HEK293 (cell line): ENCODE results near the gene SCAMP5.

ENCODE experiments used
- BCL11A ChIP-seq: fragments of 450-650 bp; formaldehyde crosslinking; IDR thresholded peaks from 2 replicates; pipeline ENCODE4 v1.5.1; 2016; ENCODE audit warnings: low read depth, missing biosample characterization, missing genetic modification characterization
- FEZF1 ChIP-seq: fragments of 450-650 bp; formaldehyde crosslinking; IDR thresholded peaks from 2 replicates; pipeline ENCODE4 v1.5.1; 2016; ENCODE audit warnings: missing biosample characterization, missing genetic modification characterization
- KLF1 ChIP-seq: fragments of 450-650 bp; formaldehyde crosslinking; IDR thresholded peaks from 2 replicates; pipeline ENCODE4 v1.5.1; 2016; ENCODE audit warnings: missing biosample characterization, missing genetic modification characterization
- KLF10 ChIP-seq: fragments of 450-650 bp; IDR thresholded peaks from 2 replicates; pipeline ENCODE4 v1.5.1; 2018; ENCODE audit warnings: missing biosample characterization, mild to moderate bottlenecking, missing genetic modification characterization
- KLF16 ChIP-seq: fragments of 450-650 bp; formaldehyde crosslinking; IDR thresholded peaks from 2 replicates; pipeline ENCODE4 v1.5.1; 2017; ENCODE audit warnings: missing biosample characterization, missing genetic modification characterization
- SP2 ChIP-seq: fragments of 450-650 bp; formaldehyde crosslinking; IDR thresholded peaks from 2 replicates; pipeline ENCODE4 v1.5.1; 2016; ENCODE audit warnings: missing biosample characterization, missing genetic modification characterization
- SP7 ChIP-seq: fragments of 450-650 bp; formaldehyde crosslinking; IDR thresholded peaks from 2 replicates; pipeline ENCODE4 v1.5.1; 2016; ENCODE audit warnings: missing biosample characterization, missing genetic modification characterization
- ZNF133 ChIP-seq: fragments of 450-650 bp; formaldehyde crosslinking; IDR thresholded peaks from 2 replicates; pipeline ENCODE4 v1.5.1; 2016; ENCODE audit warnings: missing biosample characterization, missing genetic modification characterization
- ZNF16 ChIP-seq: fragments of 450-650 bp; formaldehyde crosslinking; IDR thresholded peaks from 2 replicates; pipeline ENCODE4 v1.5.1; 2016; ENCODE audit warnings: low read depth, missing biosample characterization, missing genetic modification characterization
- ZNF19 ChIP-seq: fragments of 450-650 bp; formaldehyde crosslinking; IDR thresholded peaks from 2 replicates; pipeline ENCODE4; 2016; ENCODE audit warnings: missing biosample characterization, missing genetic modification characterization, low read depth
- ZNF239 ChIP-seq: fragments of 450-650 bp; formaldehyde crosslinking; IDR thresholded peaks from 2 replicates; pipeline ENCODE4 v1.5.1; 2016; ENCODE audit warnings: missing biosample characterization, missing genetic modification characterization
- ZNF335 ChIP-seq: fragments of 450-650 bp; formaldehyde crosslinking; conservative IDR thresholded peaks from 2 replicates; pipeline ENCODE4 v1.5.1; 2016; ENCODE audit warnings: missing biosample characterization, missing genetic modification characterization
- ZNF366 ChIP-seq: fragments of 450-650 bp; formaldehyde crosslinking; conservative IDR thresholded peaks from 2 replicates; pipeline ENCODE4 v1.5.1; 2016; ENCODE audit warnings: missing biosample characterization, missing genetic modification characterization
- ZNF391 ChIP-seq: fragments of 450-650 bp; formaldehyde crosslinking; IDR thresholded peaks from 2 replicates; pipeline ENCODE4 v1.5.1; 2016; ENCODE audit warnings: low read depth, missing biosample characterization, missing genetic modification characterization, borderline replicate concordance
- ZNF404 ChIP-seq: fragments of 450-650 bp; formaldehyde crosslinking; IDR thresholded peaks from 2 replicates; pipeline ENCODE4 v1.5.1; 2017; ENCODE audit warnings: missing biosample characterization, missing genetic modification characterization
- ZNF654 ChIP-seq: fragments of 450-650 bp; formaldehyde crosslinking; IDR thresholded peaks from 2 replicates; pipeline ENCODE4 v1.5.1; 2016; ENCODE audit warnings: low read depth, missing biosample characterization, missing genetic modification characterization
- ZNF677 ChIP-seq: fragments of 450-650 bp; IDR thresholded peaks from 2 replicates; pipeline ENCODE4 v1.5.0; 2018; ENCODE audit warnings: missing biosample characterization, mild to moderate bottlenecking, missing genetic modification characterization, moderate library complexity
- ZNF747 ChIP-seq: fragments of 450-650 bp; formaldehyde crosslinking; IDR thresholded peaks from 2 replicates; pipeline ENCODE4 v1.5.1; 2016; ENCODE audit warnings: missing biosample characterization, missing genetic modification characterization
- TF ChIP-seq, protein P1 (sequence below): fragments of 450-650 bp; formaldehyde crosslinking; IDR thresholded peaks from 2 replicates; pipeline ENCODE4 v1.5.1; 2016; ENCODE audit warnings: missing biosample characterization, missing genetic modification characterization
- TF ChIP-seq, protein P2 (sequence below): fragments of 450-650 bp; formaldehyde crosslinking; IDR thresholded peaks from 2 replicates; pipeline ENCODE4 v1.5.1; 2016; ENCODE audit warnings: missing biosample characterization, missing genetic modification characterization
- TF ChIP-seq, protein P3 (sequence below): fragments of 450-650 bp; formaldehyde crosslinking; IDR thresholded peaks from 2 replicates; pipeline ENCODE4 v1.5.1; 2017; ENCODE audit warnings: missing biosample characterization, missing genetic modification characterization
- TF ChIP-seq, protein P4 (sequence below): fragments of 450-650 bp; formaldehyde crosslinking; IDR thresholded peaks from 2 replicates; pipeline ENCODE4 v1.5.1; 2016; ENCODE audit warnings: missing biosample characterization, missing genetic modification characterization
- TF ChIP-seq, protein P5 (sequence below): fragments of 450-650 bp; formaldehyde crosslinking; optimal IDR thresholded peaks from 2 replicates; pipeline ENCODE3; 2016; ENCODE audit warnings: missing biosample characterization, mild to moderate bottlenecking, missing genetic modification characterization
- TF ChIP-seq, protein P6 (sequence below): fragments of 450-650 bp; formaldehyde crosslinking; IDR thresholded peaks from 2 replicates; pipeline ENCODE4 v1.5.1; 2016; ENCODE audit warnings: missing biosample characterization, missing genetic modification characterization
- TF ChIP-seq, protein P7 (sequence below): fragments of 450-650 bp; formaldehyde crosslinking; IDR thresholded peaks from 2 replicates; pipeline ENCODE4 v1.5.1; 2016; ENCODE audit warnings: missing biosample characterization, missing genetic modification characterization
- TF ChIP-seq, protein P8 (sequence below): fragments of 450-650 bp; formaldehyde crosslinking; IDR thresholded peaks from 2 replicates; pipeline ENCODE4 v1.5.1; 2017; ENCODE audit warnings: missing biosample characterization, mild to moderate bottlenecking, missing genetic modification characterization, moderate library complexity

Gene SCAMP5

DNA sequence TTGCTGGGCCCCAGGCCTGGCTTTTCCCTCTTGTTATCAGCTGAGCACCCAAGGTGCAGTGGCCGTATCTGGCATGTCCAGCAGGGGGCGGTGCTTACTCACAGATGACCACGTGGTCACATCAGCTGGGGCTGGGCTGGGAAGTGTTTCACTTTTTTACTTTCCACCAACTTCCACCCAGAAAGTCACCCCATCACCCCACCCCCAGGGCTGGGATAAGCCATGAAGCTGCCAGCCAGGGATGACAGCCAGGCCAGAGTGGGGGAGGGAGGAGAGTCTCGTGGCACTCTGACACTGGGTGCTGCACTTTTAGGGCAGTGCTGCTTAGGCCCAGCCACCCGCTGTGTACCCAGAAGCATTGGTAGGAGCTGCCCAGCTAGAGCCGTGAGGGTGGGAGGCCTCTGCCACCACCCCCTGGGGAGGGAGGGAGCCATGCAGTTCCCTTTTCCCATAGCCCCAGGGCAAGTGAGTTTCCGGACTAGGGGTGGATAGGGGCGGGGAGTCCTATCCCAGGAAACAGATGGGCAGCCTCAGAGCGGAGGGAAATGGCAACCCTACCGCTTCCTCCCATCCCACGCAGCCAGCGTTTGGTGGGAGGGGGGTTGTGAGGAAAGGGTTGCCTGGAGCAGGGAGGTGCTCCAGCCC is 34.1 kb downstream of the SCAMP5 start (continued):
- TF ChIP-seq, protein P1, sequence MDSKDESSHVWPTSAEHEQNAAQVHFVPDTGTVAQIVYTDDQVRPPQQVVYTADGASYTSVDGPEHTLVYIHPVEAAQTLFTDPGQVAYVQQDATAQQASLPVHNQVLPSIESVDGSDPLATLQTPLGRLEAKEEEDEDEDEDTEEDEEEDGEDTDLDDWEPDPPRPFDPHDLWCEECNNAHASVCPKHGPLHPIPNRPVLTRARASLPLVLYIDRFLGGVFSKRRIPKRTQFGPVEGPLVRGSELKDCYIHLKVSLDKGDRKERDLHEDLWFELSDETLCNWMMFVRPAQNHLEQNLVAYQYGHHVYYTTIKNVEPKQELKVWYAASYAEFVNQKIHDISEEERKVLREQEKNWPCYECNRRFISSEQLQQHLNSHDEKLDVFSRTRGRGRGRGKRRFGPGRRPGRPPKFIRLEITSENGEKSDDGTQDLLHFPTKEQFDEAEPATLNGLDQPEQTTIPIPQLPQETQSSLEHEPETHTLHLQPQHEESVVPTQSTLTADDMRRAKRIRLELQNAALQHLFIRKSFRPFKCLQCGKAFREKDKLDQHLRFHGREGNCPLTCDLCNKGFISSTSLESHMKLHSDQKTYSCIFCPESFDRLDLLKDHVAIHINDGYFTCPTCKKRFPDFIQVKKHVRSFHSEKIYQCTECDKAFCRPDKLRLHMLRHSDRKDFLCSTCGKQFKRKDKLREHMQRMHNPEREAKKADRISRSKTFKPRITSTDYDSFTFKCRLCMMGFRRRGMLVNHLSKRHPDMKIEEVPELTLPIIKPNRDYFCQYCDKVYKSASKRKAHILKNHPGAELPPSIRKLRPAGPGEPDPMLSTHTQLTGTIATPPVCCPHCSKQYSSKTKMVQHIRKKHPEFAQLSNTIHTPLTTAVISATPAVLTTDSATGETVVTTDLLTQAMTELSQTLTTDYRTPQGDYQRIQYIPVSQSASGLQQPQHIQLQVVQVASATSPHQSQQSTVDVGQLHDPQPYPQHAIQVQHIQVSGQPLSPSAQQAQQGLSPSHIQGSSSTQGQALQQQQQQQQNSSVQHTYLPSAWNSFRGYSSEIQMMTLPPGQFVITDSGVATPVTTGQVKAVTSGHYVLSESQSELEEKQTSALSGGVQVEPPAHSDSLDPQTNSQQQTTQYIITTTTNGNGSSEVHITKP, result peak; percentile 11; the same call in 1 of the 2 replicates
- TF ChIP-seq, protein P2, sequence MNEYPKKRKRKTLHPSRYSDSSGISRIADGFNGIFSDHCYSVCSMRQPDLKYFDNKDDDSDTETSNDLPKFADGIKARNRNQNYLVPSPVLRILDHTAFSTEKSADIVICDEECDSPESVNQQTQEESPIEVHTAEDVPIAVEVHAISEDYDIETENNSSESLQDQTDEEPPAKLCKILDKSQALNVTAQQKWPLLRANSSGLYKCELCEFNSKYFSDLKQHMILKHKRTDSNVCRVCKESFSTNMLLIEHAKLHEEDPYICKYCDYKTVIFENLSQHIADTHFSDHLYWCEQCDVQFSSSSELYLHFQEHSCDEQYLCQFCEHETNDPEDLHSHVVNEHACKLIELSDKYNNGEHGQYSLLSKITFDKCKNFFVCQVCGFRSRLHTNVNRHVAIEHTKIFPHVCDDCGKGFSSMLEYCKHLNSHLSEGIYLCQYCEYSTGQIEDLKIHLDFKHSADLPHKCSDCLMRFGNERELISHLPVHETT (tag by site-specific recombination), result no peak
- TF ChIP-seq, protein P3, sequence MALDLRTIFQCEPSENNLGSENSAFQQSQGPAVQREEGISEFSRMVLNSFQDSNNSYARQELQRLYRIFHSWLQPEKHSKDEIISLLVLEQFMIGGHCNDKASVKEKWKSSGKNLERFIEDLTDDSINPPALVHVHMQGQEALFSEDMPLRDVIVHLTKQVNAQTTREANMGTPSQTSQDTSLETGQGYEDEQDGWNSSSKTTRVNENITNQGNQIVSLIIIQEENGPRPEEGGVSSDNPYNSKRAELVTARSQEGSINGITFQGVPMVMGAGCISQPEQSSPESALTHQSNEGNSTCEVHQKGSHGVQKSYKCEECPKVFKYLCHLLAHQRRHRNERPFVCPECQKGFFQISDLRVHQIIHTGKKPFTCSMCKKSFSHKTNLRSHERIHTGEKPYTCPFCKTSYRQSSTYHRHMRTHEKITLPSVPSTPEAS, result no peak
- TF ChIP-seq ZNF16 (tag by site-specific recombination) (no peak), BCL11A (tag by site-specific recombination) (no peak), ZNF654 (tag by site-specific recombination) (peak; percentile 94), ZNF335 (tag by site-specific recombination) (peak; percentile 20; the same call in 1 of the 2 replicates), KLF10 (tag by site-specific recombination) (0 out of 2 replicates have a peak, but pooled peaks have one; percentile 54), ZNF366 (tag by site-specific recombination) (no peak), ZNF239 (tag by site-specific recombination) (no peak), SP2 (tag by site-specific recombination) (0 out of 2 replicates have a peak, but pooled peaks have one; percentile 17), ZNF133 (no peak), ZNF747 (tag by site-specific recombination) (no peak), SP7 (tag by site-specific recombination) (peak; percentile 50), ZNF677 (no peak), KLF1 (tag by site-specific recombination) (no peak), FEZF1 (tag by site-specific recombination) (no peak), ZNF19 (tag by site-specific recombination) (no peak), ZNF404 (tag by site-specific recombination) (no peak), ZNF391 (no peak), KLF16 (tag by site-specific recombination) (peak; percentile 21; the same call in 1 of the 2 replicates)
- TF ChIP-seq, protein P4, sequence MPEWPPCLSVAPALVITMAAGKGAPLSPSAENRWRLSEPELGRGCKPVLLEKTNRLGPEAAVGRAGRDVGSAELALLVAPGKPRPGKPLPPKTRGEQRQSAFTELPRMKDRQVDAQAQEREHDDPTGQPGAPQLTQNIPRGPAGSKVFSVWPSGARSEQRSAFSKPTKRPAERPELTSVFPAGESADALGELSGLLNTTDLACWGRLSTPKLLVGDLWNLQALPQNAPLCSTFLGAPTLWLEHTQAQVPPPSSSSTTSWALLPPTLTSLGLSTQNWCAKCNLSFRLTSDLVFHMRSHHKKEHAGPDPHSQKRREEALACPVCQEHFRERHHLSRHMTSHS (tag by site-specific recombination), result no peak
- TF ChIP-seq, protein P5, sequence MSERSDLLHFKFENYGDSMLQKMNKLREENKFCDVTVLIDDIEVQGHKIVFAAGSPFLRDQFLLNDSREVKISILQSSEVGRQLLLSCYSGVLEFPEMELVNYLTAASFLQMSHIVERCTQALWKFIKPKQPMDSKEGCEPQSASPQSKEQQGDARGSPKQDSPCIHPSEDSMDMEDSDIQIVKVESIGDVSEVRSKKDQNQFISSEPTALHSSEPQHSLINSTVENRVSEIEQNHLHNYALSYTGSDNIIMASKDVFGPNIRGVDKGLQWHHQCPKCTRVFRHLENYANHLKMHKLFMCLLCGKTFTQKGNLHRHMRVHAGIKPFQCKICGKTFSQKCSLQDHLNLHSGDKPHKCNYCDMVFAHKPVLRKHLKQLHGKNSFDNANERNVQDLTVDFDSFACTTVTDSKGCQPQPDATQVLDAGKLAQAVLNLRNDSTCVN (tag by site-specific recombination), result no peak
- TF ChIP-seq, protein P6, sequence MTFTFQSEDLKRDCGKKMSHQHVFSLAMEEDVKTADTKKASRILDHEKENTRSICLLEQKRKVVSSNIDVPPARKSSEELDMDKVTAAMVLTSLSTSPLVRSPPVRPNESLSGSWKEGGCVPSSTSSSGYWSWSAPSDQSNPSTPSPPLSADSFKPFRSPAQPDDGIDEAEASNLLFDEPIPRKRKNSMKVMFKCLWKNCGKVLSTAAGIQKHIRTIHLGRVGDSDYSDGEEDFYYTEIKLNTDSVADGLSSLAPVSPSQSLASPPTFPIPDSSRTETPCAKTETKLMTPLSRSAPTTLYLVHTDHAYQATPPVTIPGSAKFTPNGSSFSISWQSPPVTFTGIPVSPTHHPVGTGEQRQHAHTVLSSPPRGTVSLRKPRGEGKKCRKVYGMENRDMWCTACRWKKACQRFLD (tag by site-specific recombination), result no peak
- TF ChIP-seq, protein P7, sequence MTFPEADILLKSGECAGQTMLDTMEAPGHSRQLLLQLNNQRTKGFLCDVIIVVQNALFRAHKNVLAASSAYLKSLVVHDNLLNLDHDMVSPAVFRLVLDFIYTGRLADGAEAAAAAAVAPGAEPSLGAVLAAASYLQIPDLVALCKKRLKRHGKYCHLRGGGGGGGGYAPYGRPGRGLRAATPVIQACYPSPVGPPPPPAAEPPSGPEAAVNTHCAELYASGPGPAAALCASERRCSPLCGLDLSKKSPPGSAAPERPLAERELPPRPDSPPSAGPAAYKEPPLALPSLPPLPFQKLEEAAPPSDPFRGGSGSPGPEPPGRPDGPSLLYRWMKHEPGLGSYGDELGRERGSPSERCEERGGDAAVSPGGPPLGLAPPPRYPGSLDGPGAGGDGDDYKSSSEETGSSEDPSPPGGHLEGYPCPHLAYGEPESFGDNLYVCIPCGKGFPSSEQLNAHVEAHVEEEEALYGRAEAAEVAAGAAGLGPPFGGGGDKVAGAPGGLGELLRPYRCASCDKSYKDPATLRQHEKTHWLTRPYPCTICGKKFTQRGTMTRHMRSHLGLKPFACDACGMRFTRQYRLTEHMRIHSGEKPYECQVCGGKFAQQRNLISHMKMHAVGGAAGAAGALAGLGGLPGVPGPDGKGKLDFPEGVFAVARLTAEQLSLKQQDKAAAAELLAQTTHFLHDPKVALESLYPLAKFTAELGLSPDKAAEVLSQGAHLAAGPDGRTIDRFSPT (tag by site-specific recombination), result peak; percentile 50; the same call in 1 of the 2 replicates
- TF ChIP-seq, protein P8, sequence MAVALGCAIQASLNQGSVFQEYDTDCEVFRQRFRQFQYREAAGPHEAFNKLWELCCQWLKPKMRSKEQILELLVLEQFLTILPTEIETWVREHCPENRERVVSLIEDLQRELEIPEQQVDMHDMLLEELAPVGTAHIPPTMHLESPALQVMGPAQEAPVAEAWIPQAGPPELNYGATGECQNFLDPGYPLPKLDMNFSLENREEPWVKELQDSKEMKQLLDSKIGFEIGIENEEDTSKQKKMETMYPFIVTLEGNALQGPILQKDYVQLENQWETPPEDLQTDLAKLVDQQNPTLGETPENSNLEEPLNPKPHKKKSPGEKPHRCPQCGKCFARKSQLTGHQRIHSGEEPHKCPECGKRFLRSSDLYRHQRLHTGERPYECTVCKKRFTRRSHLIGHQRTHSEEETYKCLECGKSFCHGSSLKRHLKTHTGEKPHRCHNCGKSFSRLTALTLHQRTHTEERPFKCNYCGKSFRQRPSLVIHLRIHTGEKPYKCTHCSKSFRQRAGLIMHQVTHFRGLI, result no peak; the same call in 1 of the 2 replicates
